ENCODE data around the gene RPS27A. TPM values are rescaled to one million over a fixed set of nuclear protein-coding genes. Genes with fewer than 3 reads are reported as not detected.
A peak's percentile ranks its signal among the peaks of the same experiment; 100 is the strongest.

RPS27A gene
- total and polyA plus RNA-seq, 9 of the 15 experiments (the other 6 are each of a cell fraction or from before 2014, with no cell fraction given), result 1,383 to 3,282 (median 2,242) TPM

- TF ChIP-seq ARID3A (IDR thresholded peaks at IDR 0.05; ENCODE audit: borderline replicate concordance, low read depth, low read length), result no peak
- TF ChIP-seq HIVEP1 (CRISPR knock-in tag; IDR thresholded peaks at IDR 0.05), result no peak
- TF ChIP-seq GATAD2B (IDR thresholded peaks at IDR 0.05; ENCODE audit: borderline replicate concordance), result no peak
- TF ChIP-seq CTCF (IDR thresholded peaks at IDR 0.05 in 2 of 3, conservative IDR thresholded peaks at IDR 0.05 in 1 of 3; ENCODE audit: insufficient read depth in 2 of 3, low read depth in 1 of 3, low read length in 3 of 3), result no peak
- TF ChIP-seq NFXL1 (CRISPR knock-in tag; IDR thresholded peaks at IDR 0.05), result no peak; the same call in 1 of the 2 replicates
- TF ChIP-seq ESRRA (IDR thresholded peaks at IDR 0.05; ENCODE audit: borderline replicate concordance, low read depth), result peak; percentile 72
- TF ChIP-seq XRCC4 (IDR thresholded peaks at IDR 0.05; ENCODE audit: extremely low read depth, insufficient read depth, insufficient read length), result no peak
- no peak for TF ChIP-seq CREB5 (CRISPR knock-in tag; IDR thresholded peaks at IDR 0.05)
- no peak for TF ChIP-seq KAT8 (IDR thresholded peaks at IDR 0.05; ENCODE audit: low read depth)
- TF ChIP-seq ZKSCAN1 (IDR thresholded peaks at IDR 0.05; ENCODE audit: low read depth, low read length), result no peak
- no peak; the same call in 1 of the 2 replicates for TF ChIP-seq ZNF41 (CRISPR knock-in tag; conservative IDR thresholded peaks at IDR 0.05)
- peak; percentile 45; the same call in 1 of the 2 replicates for TF ChIP-seq ZBTB40 (IDR thresholded peaks at IDR 0.05)
- no peak for TF ChIP-seq ZBTB40 (CRISPR knock-in tag; IDR thresholded peaks at IDR 0.05)
Measured at GRCh38 chr2:55282110-55282917, 49.8 kb downstream of the RPS27A start (continued).
